HG02763 (cell line): ENCODE measurements around the gene MCM3.

Source experiments
- ATAC-seq: cut with Tn5 transposase; IDR thresholded peaks from one replicate; pipeline ENCODE4 v1.9.1; 2021; ENCODE audit warnings: mild to moderate bottlenecking, moderate library complexity; ENCODE audit not compliant: unreplicated experiment

The MCM3 gene

GRCh38 chr6:52284460-52285176 lies at the start of gene MCM3:
TSS of gene MCM3 (minus strand) at chr6:52284742. CDS start at chr6:52284674, 68 bp downstream.
- peak; percentile 99 for ATAC-seq

- no peak for ATAC-seq
Measured at GRCh38 chr6:52333840-52334200, 49.3 kb upstream of the MCM3 start.

- no peak for ATAC-seq
Measured at GRCh38 chr6:52331793-52332457, 47.4 kb upstream of the MCM3 start.

GRCh38 chr6:52330470-52330869 lies 45.9 kb upstream of the MCM3 start:
- ATAC-seq = no peak

- no peak for ATAC-seq
Measured at GRCh38 chr6:52328729-52329128, 44.2 kb upstream of the MCM3 start.

- no peak for ATAC-seq
Measured at GRCh38 chr6:52328303-52328662, 43.7 kb upstream of the MCM3 start.

GRCh38 chr6:52326540-52327364 lies 42.2 kb upstream of the MCM3 start:
- ATAC-seq = no peak

- ATAC-seq = no peak
Measured at GRCh38 chr6:52325695-52326471, 41.3 kb upstream of the MCM3 start.

- ATAC-seq = no peak
Measured at GRCh38 chr6:52324189-52324588, 39.6 kb upstream of the MCM3 start.

GRCh38 chr6:52317841-52318581 lies 33.5 kb upstream of the MCM3 start:
- ATAC-seq = peak; percentile 93

GRCh38 chr6:52317211-52317610 lies 32.7 kb upstream of the MCM3 start:
- ATAC-seq = no peak

- ATAC-seq = no peak
Measured at GRCh38 chr6:52314752-52315151, 30.2 kb upstream of the MCM3 start.

GRCh38 chr6:52312461-52312860 lies 27.9 kb upstream of the MCM3 start:
- ATAC-seq = no peak

GRCh38 chr6:52310932-52311331 lies 26.4 kb upstream of the MCM3 start:
- ATAC-seq = no peak

GRCh38 chr6:52307900-52308372 lies 23.4 kb upstream of the MCM3 start:
- no peak for ATAC-seq

- ATAC-seq = no peak
Measured at GRCh38 chr6:52306972-52307870, 22.7 kb upstream of the MCM3 start.

- peak; percentile 44 for ATAC-seq
Measured at GRCh38 chr6:52305948-52306767, 21.6 kb upstream of the MCM3 start.

GRCh38 chr6:52305411-52305810 lies 20.9 kb upstream of the MCM3 start:
- no peak for ATAC-seq
